HepG2 (cell line): ENCODE data around the gene BICRAL. TPM values are rescaled to one million over a fixed set of nuclear protein-coding genes. Genes with fewer than 3 reads are reported as not detected.

ENCODE experiments used
- CBX5 ChIP-seq: sonication (generic); formaldehyde crosslinking; IDR thresholded peaks from 2 replicates; pipeline ENCODE4 v1.4.0; 2020; ENCODE audit warnings: missing genetic modification reagents, borderline replicate concordance
- CCDC6 ChIP-seq: sonication (generic); formaldehyde crosslinking; IDR thresholded peaks from 2 replicates; pipeline ENCODE4 v1.8.1; 2022; ENCODE audit warnings: mild to moderate bottlenecking, missing genetic modification reagents, moderate library complexity
- CEBPB ChIP-seq: IDR thresholded peaks from 2 replicates; pipeline ENCODE4 v1.6.1; 2011; ENCODE audit warnings: low read depth, low read length, improper control_type of control experiment, borderline replicate concordance
- FOXO1 ChIP-seq: sonication (generic); formaldehyde crosslinking; IDR thresholded peaks from 2 replicates; pipeline ENCODE4 v1.4.0; 2020; ENCODE audit warnings: missing genetic modification reagents
- KAT2B ChIP-seq: fragments of 150-350 bp; IDR thresholded peaks from 2 replicates; pipeline ENCODE4 v1.6.1; 2014; ENCODE audit warnings: low read depth, low read length, borderline replicate concordance
- KDM1A ChIP-seq: IDR thresholded peaks from 2 replicates; pipeline ENCODE4 v1.6.1; 2016; ENCODE audit warnings: missing compliant biosample characterization
- MTA3 ChIP-seq: sonication (generic); formaldehyde crosslinking; IDR thresholded peaks from 2 replicates; pipeline ENCODE4 v1.4.0; 2020; ENCODE audit warnings: missing genetic modification reagents
- MYC ChIP-seq: sonication (generic); formaldehyde crosslinking; IDR thresholded peaks from 2 replicates; pipeline ENCODE4 v1.9.0; 2021; ENCODE audit warnings: missing genetic modification reagents, borderline replicate concordance
- PITX1 ChIP-seq: sonication (generic); formaldehyde crosslinking; IDR thresholded peaks from 2 replicates; pipeline ENCODE4 v1.5.1; 2020; ENCODE audit warnings: mild to moderate bottlenecking, missing genetic modification reagents
- SATB2 ChIP-seq: sonication (generic); formaldehyde crosslinking; IDR thresholded peaks from 2 replicates; pipeline ENCODE4 v1.5.0; 2020; ENCODE audit warnings: missing genetic modification reagents
- TCF7 ChIP-seq: sonication (generic); IDR thresholded peaks from 2 replicates; pipeline ENCODE4 v1.6.1; 2016; ENCODE audit warnings: antibody characterized with exemption, low read depth
- ZC3H13 ChIP-seq: sonication (generic); formaldehyde crosslinking; IDR thresholded peaks from 2 replicates; pipeline ENCODE4 v1.8.1; 2023; ENCODE audit warnings: mild to moderate bottlenecking, missing genetic modification reagents, moderate library complexity
- ZNF260 ChIP-seq: sonication (generic); formaldehyde crosslinking; IDR thresholded peaks from 2 replicates; pipeline ENCODE4 v1.4.0; 2020; ENCODE audit warnings: missing genetic modification reagents, low read depth, mild to moderate bottlenecking, borderline replicate concordance
- ZNF331 ChIP-seq: sonication (generic); formaldehyde crosslinking; IDR thresholded peaks from 2 replicates; pipeline ENCODE4 v1.4.0; 2020; ENCODE audit warnings: missing genetic modification reagents
- ZNF354B ChIP-seq: sonication (generic); formaldehyde crosslinking; IDR thresholded peaks from 2 replicates; pipeline ENCODE4 v1.8.0; 2022; ENCODE audit warnings: mild to moderate bottlenecking, missing genetic modification reagents
- ZNF567 ChIP-seq: sonication (generic); formaldehyde crosslinking; IDR thresholded peaks from 2 replicates; pipeline ENCODE4 v1.8.1; 2023; ENCODE audit warnings: mild to moderate bottlenecking, missing genetic modification reagents, borderline replicate concordance
- ZNF703 ChIP-seq: sonication (generic); formaldehyde crosslinking; IDR thresholded peaks from 2 replicates; pipeline ENCODE4 v1.5.1; 2020; ENCODE audit warnings: missing genetic modification reagents, mild to moderate bottlenecking, moderate library complexity, borderline replicate concordance
- polyA plus RNA-seq, 8 experiments: library from polyadenylated mRNA; depleted of rRNA in 3 of 8; stranded (reverse) in 7 of 8; unstranded in 1 of 8; fragments of >200 nt; fragmentation: Illumina TruSeq in 4 of 8; extraction: Trizol in 4 of 8; gene quantifications; 2 replicates each; pipeline versions ENCODE4 v1.2.1 to v1.2.3, GENCODE V29; 2011 to 2016; ENCODE audit warnings: low read depth in 4 of 8, missing spikeins in 1 of 8, mixed read lengths in 1 of 8; ENCODE audit not compliant: insufficient read depth in 1 of 8
- total RNA-seq, 5 experiments: library from RNA; depleted of rRNA; stranded (reverse); fragments of >200 nt; fragmentation: Illumina TruSeq; extraction: Trizol; gene quantifications; 2 replicates each; pipeline ENCODE4 v1.2.3, GENCODE V29; 2016; ENCODE audit warnings: low read depth in 1 of 5
- TF ChIP-seq, protein P1 (sequence below): sonication (generic); formaldehyde crosslinking; conservative IDR thresholded peaks from 2 replicates; pipeline ENCODE4 v1.8.0; 2022; ENCODE audit warnings: low read depth, missing genetic modification reagents
- TF ChIP-seq, protein P2 (sequence below): sonication (generic); formaldehyde crosslinking; IDR thresholded peaks from 2 replicates; pipeline ENCODE4 v1.5.1; 2020; ENCODE audit warnings: mild to moderate bottlenecking, missing genetic modification reagents, borderline replicate concordance
- TF ChIP-seq, protein P3 (sequence below): sonication (generic); formaldehyde crosslinking; IDR thresholded peaks from 2 replicates; pipeline ENCODE4 v1.9.0; 2022; ENCODE audit warnings: low read depth, missing genetic modification reagents
- TF ChIP-seq, protein P4 (sequence below): sonication (generic); formaldehyde crosslinking; IDR thresholded peaks from 2 replicates; pipeline ENCODE4 v1.4.0; 2020; ENCODE audit warnings: missing genetic modification reagents

BICRAL gene
- total and polyA plus RNA-seq, 2 of the 13 experiments (the other 11 are each of a cell fraction or from before 2014, with no cell fraction given): 5.0 to 13.5 TPM

DNA sequence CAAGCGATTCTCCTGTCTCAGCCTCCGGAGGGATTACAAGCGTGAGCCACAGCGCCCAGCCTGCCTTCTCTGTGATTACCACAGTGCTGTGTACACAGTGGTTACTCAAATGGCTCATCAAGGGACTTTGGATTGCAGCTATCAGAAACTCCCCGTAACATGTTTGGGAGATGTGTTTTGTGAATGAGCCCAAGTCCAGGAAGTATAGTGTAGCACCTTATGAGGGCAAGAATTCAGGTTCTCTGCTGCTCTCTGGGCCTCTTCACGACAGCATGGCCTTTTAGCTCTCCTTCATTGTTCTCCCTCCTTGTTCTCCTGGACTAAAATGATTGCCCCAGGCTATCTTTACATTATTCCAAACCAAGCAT is 63.5 kb downstream of the BICRAL start (continued):
- TF ChIP-seq ZNF567 (CRISPR knock-in tag): 0 out of 2 replicates have a peak, but pooled peaks have one; percentile 55
- TF ChIP-seq ZNF331: peak; percentile 89
- TF ChIP-seq KDM1A (CRISPR knock-in tag): peak; percentile 94
- TF ChIP-seq, protein P1, sequence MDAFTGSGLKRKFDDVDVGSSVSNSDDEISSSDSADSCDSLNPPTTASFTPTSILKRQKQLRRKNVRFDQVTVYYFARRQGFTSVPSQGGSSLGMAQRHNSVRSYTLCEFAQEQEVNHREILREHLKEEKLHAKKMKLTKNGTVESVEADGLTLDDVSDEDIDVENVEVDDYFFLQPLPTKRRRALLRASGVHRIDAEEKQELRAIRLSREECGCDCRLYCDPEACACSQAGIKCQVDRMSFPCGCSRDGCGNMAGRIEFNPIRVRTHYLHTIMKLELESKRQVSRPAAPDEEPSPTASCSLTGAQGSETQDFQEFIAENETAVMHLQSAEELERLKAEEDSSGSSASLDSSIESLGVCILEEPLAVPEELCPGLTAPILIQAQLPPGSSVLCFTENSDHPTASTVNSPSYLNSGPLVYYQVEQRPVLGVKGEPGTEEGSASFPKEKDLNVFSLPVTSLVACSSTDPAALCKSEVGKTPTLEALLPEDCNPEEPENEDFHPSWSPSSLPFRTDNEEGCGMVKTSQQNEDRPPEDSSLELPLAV (CRISPR knock-in tag): no peak
- TF ChIP-seq ZNF354B (CRISPR knock-in tag): no peak
- TF ChIP-seq MTA3 (CRISPR knock-in tag): no peak
- 0 out of 2 replicates have a peak, but pooled peaks have one; percentile 50 for TF ChIP-seq SATB2 (CRISPR knock-in tag)
- peak; percentile 43; the same call in 1 of the 2 replicates for TF ChIP-seq MYC (CRISPR knock-in tag)
- peak; percentile 89 for TF ChIP-seq FOXO1 (CRISPR knock-in tag)
- TF ChIP-seq ZNF260 (CRISPR knock-in tag): no peak
- TF ChIP-seq, protein P2, sequence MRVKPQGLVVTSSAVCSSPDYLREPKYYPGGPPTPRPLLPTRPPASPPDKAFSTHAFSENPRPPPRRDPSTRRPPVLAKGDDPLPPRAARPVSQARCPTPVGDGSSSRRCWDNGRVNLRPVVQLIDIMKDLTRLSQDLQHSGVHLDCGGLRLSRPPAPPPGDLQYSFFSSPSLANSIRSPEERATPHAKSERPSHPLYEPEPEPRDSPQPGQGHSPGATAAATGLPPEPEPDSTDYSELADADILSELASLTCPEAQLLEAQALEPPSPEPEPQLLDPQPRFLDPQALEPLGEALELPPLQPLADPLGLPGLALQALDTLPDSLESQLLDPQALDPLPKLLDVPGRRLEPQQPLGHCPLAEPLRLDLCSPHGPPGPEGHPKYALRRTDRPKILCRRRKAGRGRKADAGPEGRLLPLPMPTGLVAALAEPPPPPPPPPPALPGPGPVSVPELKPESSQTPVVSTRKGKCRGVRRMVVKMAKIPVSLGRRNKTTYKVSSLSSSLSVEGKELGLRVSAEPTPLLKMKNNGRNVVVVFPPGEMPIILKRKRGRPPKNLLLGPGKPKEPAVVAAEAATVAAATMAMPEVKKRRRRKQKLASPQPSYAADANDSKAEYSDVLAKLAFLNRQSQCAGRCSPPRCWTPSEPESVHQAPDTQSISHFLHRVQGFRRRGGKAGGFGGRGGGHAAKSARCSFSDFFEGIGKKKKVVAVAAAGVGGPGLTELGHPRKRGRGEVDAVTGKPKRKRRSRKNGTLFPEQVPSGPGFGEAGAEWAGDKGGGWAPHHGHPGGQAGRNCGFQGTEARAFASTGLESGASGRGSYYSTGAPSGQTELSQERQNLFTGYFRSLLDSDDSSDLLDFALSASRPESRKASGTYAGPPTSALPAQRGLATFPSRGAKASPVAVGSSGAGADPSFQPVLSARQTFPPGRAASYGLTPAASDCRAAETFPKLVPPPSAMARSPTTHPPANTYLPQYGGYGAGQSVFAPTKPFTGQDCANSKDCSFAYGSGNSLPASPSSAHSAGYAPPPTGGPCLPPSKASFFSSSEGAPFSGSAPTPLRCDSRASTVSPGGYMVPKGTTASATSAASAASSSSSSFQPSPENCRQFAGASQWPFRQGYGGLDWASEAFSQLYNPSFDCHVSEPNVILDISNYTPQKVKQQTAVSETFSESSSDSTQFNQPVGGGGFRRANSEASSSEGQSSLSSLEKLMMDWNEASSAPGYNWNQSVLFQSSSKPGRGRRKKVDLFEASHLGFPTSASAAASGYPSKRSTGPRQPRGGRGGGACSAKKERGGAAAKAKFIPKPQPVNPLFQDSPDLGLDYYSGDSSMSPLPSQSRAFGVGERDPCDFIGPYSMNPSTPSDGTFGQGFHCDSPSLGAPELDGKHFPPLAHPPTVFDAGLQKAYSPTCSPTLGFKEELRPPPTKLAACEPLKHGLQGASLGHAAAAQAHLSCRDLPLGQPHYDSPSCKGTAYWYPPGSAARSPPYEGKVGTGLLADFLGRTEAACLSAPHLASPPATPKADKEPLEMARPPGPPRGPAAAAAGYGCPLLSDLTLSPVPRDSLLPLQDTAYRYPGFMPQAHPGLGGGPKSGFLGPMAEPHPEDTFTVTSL (CRISPR knock-in tag): peak; percentile 25; the same call in 1 of the 2 replicates
- TF ChIP-seq ZNF703 (CRISPR knock-in tag): no peak
- TF ChIP-seq ZC3H13 (CRISPR knock-in tag): peak; percentile 54; the same call in 1 of the 2 replicates
- TF ChIP-seq CEBPB: peak; percentile 92
- TF ChIP-seq CBX5: peak; percentile 86
- peak; percentile 11; the same call in 1 of the 2 replicates for TF ChIP-seq TCF7
- no peak for TF ChIP-seq KAT2B
- TF ChIP-seq CCDC6 (CRISPR knock-in tag): peak; percentile 36; the same call in 1 of the 2 replicates
- TF ChIP-seq, protein P3, sequence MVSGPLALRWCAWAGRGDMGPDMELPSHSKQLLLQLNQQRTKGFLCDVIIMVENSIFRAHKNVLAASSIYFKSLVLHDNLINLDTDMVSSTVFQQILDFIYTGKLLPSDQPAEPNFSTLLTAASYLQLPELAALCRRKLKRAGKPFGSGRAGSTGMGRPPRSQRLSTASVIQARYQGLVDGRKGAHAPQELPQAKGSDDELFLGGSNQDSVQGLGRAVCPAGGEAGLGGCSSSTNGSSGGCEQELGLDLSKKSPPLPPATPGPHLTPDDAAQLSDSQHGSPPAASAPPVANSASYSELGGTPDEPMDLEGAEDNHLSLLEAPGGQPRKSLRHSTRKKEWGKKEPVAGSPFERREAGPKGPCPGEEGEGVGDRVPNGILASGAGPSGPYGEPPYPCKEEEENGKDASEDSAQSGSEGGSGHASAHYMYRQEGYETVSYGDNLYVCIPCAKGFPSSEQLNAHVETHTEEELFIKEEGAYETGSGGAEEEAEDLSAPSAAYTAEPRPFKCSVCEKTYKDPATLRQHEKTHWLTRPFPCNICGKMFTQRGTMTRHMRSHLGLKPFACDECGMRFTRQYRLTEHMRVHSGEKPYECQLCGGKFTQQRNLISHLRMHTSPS (CRISPR knock-in tag): peak; percentile 42; the same call in 1 of the 2 replicates
- TF ChIP-seq PITX1 (CRISPR knock-in tag): peak; percentile 94
- TF ChIP-seq, protein P4, sequence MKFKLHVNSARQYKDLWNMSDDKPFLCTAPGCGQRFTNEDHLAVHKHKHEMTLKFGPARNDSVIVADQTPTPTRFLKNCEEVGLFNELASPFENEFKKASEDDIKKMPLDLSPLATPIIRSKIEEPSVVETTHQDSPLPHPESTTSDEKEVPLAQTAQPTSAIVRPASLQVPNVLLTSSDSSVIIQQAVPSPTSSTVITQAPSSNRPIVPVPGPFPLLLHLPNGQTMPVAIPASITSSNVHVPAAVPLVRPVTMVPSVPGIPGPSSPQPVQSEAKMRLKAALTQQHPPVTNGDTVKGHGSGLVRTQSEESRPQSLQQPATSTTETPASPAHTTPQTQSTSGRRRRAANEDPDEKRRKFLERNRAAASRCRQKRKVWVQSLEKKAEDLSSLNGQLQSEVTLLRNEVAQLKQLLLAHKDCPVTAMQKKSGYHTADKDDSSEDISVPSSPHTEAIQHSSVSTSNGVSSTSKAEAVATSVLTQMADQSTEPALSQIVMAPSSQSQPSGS (CRISPR knock-in tag): peak; percentile 73; the same call in 1 of the 2 replicates
